ENCODE results near the gene STX17. TPM values are rescaled to one million over a fixed set of nuclear protein-coding genes. Genes with fewer than 3 reads are reported as not detected.

The STX17 gene
- total RNA-seq, 1 donor, result 32.2 TPM

GRCh38 chr9:99998266-99998665 lies 91.8 kb downstream of the STX17 start:
- H2AFZ ChIP-seq (ENCODE audit: low read length), result no peak overlapping the region
- no peak overlapping the region for H3K4me2 ChIP-seq (ENCODE audit: insufficient read depth, low read length)
- H3K4me3 ChIP-seq (ENCODE audit: insufficient read depth, low read length), result no peak overlapping the region
- H3K79me2 ChIP-seq (ENCODE audit: insufficient read depth, low read length), result no peaks in the 10 kb centered on the region
- no peaks in the 10 kb centered on the region for H4K20me1 ChIP-seq (ENCODE audit: insufficient read depth, low read length)
- H3K9me3 ChIP-seq (ENCODE audit: low read depth, low read length), result no peaks in the 10 kb centered on the region
- no peak for DNase-seq (ENCODE audit: insufficient read length, low spot score, missing footprints)
- no peak for TF ChIP-seq CTCF (IDR thresholded peaks at IDR 0.05; ENCODE audit: extremely low read depth, low read depth, low read length)
- H3K27me3 ChIP-seq (ENCODE audit: insufficient read depth, low read length), result no peaks in the 10 kb centered on the region
- peaks cover 3% of the 10 kb centered on the region for H3K36me3 ChIP-seq (ENCODE audit: insufficient read depth, low read length)
- no peaks in the 10 kb centered on the region for H3K4me1 ChIP-seq (ENCODE audit: insufficient read depth, low read length)
- no peak overlapping the region for H3K27ac ChIP-seq (ENCODE audit: low read depth, low read length)

- DNase-seq (ENCODE audit: insufficient read length, low spot score, missing footprints), result no peak
- Histone ChIP-seq H3K27me3 (ENCODE audit: insufficient read depth, low read length) (no peaks in the 10 kb centered on the region), H3K4me2 (ENCODE audit: insufficient read depth, low read length) (no peak overlapping the region), H3K4me3 (ENCODE audit: insufficient read depth, low read length) (no peak overlapping the region), H2AFZ (ENCODE audit: low read length) (no peak overlapping the region), H3K27ac (ENCODE audit: low read depth, low read length) (no peak overlapping the region), H3K36me3 (ENCODE audit: insufficient read depth, low read length) (peaks cover 5% of the 10 kb centered on the region), H3K4me1 (ENCODE audit: insufficient read depth, low read length) (no peaks in the 10 kb centered on the region), H4K20me1 (ENCODE audit: insufficient read depth, low read length) (no peaks in the 10 kb centered on the region), H3K9me3 (ENCODE audit: low read depth, low read length) (no peaks in the 10 kb centered on the region), H3K79me2 (ENCODE audit: insufficient read depth, low read length) (no peaks in the 10 kb centered on the region)
- no peak for TF ChIP-seq CTCF (IDR thresholded peaks at IDR 0.05; ENCODE audit: extremely low read depth, low read depth, low read length)
Measured at GRCh38 chr9:99998866-99999265, 92.4 kb downstream of the STX17 start.

DNA sequence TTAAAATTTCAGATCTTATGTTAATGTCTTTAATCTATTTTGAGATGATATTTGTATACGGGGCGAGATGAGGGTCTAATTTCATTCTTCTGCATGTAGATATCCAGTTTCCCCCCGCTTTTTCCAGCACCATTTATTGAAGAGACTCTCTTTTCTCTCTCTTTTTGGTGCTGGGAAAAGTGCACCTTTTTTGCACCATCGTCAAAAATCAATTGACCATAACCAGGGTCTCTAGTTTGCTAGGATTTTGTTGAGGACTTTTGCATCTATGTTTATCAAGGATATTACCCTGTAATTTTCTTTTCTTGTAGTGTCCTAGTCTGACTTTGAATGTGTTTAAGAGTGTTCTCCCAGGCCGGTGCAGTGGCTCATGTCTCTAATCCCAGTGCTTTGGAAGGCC lies 93.3 kb downstream of the STX17 start:
- no peak for TF ChIP-seq CTCF (IDR thresholded peaks at IDR 0.05; ENCODE audit: extremely low read depth, low read depth, low read length)

DNA sequence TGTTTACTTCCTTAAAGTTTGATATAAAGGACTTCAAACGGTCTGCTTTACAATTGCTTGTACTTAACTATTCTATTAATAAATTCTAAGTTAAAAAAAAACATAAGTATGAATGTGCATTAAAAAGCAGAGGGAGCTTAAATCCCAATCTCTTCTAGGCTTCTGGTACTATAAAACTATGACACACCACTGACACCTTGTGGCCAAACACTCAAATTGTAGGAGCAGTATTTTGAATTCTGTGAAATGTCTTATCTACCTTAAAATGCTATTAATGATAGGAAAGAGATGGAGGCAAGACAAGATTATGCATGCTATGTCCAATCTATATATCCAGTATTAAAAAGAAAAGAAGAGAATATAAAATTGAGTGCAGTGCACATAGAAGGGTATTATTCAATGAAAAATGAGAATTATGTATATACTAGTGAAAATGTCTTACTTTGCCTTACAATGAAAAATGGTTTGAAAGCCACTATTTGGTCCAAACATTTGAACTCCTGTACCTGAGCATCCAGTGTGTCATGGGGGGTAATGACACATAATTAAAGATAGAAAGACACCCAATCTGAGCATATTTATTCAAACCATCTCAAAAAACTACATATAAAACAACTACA lies 104.7 kb downstream of the STX17 start:
- Histone ChIP-seq H3K36me3 (ENCODE audit: insufficient read depth, low read length) (peaks cover 14% of the 10 kb centered on the region), H3K27ac (ENCODE audit: low read depth, low read length) (no peak overlapping the region), H3K4me1 (ENCODE audit: insufficient read depth, low read length) (peaks cover 4% of the 10 kb centered on the region), H3K9me3 (ENCODE audit: low read depth, low read length) (no peaks in the 10 kb centered on the region), H3K4me2 (ENCODE audit: insufficient read depth, low read length) (no peak overlapping the region), H3K79me2 (ENCODE audit: insufficient read depth, low read length) (no peaks in the 10 kb centered on the region), H3K4me3 (ENCODE audit: insufficient read depth, low read length) (no peak overlapping the region), H2AFZ (ENCODE audit: low read length) (no peak overlapping the region), H4K20me1 (ENCODE audit: insufficient read depth, low read length) (no peaks in the 10 kb centered on the region), H3K27me3 (ENCODE audit: insufficient read depth, low read length) (no peaks in the 10 kb centered on the region)
- peak; percentile 52 for TF ChIP-seq CTCF (IDR thresholded peaks at IDR 0.05; ENCODE audit: extremely low read depth, low read depth, low read length)
- peak; percentile 69 for DNase-seq (ENCODE audit: insufficient read length, low spot score, missing footprints)

More for the DNA sequence above, 93.3 kb downstream of the STX17 start:
- Histone ChIP-seq H3K4me1 (ENCODE audit: insufficient read depth, low read length) (no peaks in the 10 kb centered on the region), H3K36me3 (ENCODE audit: insufficient read depth, low read length) (peaks cover 5% of the 10 kb centered on the region), H3K4me3 (ENCODE audit: insufficient read depth, low read length) (no peak overlapping the region), H3K27ac (ENCODE audit: low read depth, low read length) (no peak overlapping the region), H4K20me1 (ENCODE audit: insufficient read depth, low read length) (no peaks in the 10 kb centered on the region), H3K27me3 (ENCODE audit: insufficient read depth, low read length) (no peaks in the 10 kb centered on the region), H3K9me3 (ENCODE audit: low read depth, low read length) (no peaks in the 10 kb centered on the region), H3K4me2 (ENCODE audit: insufficient read depth, low read length) (no peak overlapping the region), H2AFZ (ENCODE audit: low read length) (no peak overlapping the region), H3K79me2 (ENCODE audit: insufficient read depth, low read length) (no peaks in the 10 kb centered on the region)
- DNase-seq (ENCODE audit: insufficient read length, low spot score, missing footprints), result no peak

Data from osteoblast (primary cell).